ENCODE data around the gene NFKB1. TPM values are rescaled to one million over a fixed set of nuclear protein-coding genes. Genes with fewer than 3 reads are reported as not detected.

The NFKB1 gene
- total RNA-seq, 4 donors from 2014 or later, result 37.9 to 45.5 (median 43.4) TPM

DNA sequence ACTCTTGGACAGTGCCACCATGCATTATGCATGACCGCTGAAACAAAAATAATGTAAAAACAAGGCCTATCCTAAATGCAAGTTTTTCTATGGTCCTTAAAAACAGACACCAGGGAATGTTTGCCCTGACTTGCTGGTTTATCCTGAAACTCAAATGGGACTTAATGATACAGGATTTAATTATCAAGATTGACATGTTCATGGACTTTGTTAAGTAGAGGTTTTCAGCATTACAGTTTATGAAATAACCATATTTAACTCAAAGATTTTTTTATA is 1.3 kb downstream of the NFKB1 start:
- intact Hi-C loops (cut with DNase I; ENCODE audit: low total_unique reads), result loop anchor here (5.0 kb wide), 1 partner anchor 325 kb away; the partner anchor contains the start of gene UBE2D3
- no peak for TF ChIP-seq POLR2A (IDR thresholded peaks at IDR 0.05)
- TF ChIP-seq, protein P1, sequence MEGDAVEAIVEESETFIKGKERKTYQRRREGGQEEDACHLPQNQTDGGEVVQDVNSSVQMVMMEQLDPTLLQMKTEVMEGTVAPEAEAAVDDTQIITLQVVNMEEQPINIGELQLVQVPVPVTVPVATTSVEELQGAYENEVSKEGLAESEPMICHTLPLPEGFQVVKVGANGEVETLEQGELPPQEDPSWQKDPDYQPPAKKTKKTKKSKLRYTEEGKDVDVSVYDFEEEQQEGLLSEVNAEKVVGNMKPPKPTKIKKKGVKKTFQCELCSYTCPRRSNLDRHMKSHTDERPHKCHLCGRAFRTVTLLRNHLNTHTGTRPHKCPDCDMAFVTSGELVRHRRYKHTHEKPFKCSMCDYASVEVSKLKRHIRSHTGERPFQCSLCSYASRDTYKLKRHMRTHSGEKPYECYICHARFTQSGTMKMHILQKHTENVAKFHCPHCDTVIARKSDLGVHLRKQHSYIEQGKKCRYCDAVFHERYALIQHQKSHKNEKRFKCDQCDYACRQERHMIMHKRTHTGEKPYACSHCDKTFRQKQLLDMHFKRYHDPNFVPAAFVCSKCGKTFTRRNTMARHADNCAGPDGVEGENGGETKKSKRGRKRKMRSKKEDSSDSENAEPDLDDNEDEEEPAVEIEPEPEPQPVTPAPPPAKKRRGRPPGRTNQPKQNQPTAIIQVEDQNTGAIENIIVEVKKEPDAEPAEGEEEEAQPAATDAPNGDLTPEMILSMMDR (IDR thresholded peaks at IDR 0.05), result no peak
- WGBS, 2 donors, result 10 to 12% methylated on average over 1 of the region's 1 CpG
- no peak for DNase-seq (ENCODE audit: low spot score in 2 of 2)
- H3K4me3 ChIP-seq (ENCODE audit: low read depth, poor library complexity, severe bottlenecking), result no peak overlapping the region

DNA sequence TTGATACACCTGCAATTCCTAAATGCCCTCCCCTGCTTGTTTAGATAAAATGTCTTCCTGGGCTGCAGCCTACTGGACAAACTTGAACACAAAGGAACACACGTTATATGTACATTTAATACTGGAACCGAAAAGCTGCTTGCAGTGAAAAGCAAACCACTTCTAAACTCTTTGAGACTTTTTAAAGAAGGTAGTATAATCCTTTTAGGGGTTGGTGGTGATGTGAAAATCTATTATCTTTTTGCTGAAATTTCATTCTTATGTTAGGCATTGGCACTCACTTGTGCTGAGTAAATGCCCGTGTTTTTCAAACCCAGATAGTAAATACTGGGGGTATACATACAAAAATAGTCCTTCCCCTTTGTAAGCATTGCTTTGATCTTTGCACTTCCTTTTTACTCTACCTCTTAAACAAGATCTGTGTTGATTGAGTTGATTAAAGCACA is 2.2 kb downstream of the NFKB1 start:
- H3K4me3 ChIP-seq (ENCODE audit: low read depth, poor library complexity, severe bottlenecking), result no peak overlapping the region
- WGBS, 2 donors, result 22 to 26% methylated on average over 3 of the region's 3 CpGs
- DNase-seq (ENCODE audit: low spot score in 2 of 2), result no peak
- no peak for TF ChIP-seq POLR2A (IDR thresholded peaks at IDR 0.05)
- TF ChIP-seq, protein P1 (IDR thresholded peaks at IDR 0.05), result no peak
- intact Hi-C loops (cut with DNase I; ENCODE audit: low total_unique reads), result loop anchor here (5.0 kb wide), 1 partner anchor 324 kb away; the partner anchor contains the start of gene UBE2D3

DNA sequence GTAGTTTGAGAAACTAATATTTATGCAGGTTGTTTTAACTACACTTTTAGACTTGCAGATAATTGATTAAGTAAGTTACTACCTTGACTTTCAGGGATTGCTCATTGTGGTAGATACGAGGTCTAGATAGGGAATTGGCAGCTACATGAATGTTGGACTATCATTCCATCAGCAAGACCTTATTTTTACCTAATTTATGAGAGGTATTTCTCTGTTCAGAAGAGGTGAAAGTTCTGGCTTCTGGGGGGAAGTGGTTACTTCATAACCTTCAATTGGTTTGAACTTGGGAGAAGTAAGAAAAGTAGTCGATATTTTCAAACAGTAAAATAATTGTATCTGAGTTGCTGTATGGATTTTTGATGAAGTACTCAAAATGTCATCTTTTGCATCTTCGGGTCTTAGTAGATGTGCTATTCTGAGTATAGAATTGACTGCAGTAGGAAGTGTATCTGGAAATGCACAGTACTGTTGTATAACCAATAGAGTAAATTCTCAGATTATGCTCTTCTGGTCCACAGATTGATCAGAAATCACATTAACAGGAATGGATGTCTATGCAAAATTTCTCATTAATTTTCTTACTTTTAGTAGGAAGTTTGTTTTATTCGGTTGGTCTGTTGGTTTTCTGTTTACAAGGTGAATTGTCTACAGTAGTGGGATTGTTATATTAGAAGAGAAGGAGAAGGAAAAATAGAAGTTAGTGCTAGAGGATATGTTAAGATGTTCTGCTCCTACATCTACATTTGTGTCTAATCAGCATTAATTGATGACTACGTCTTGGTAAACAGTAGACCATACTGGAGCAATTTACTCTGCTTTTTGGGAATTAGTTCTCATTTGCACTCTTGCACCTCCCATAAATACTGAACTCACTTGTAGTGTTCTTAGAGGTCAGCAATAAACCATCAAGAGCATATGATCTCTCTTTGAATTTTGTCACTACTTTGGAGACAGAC is 3.0 kb downstream of the NFKB1 start:
- 45 to 55% methylated on average over 5 of the region's 5 CpGs for WGBS, 2 donors
- no peak for TF ChIP-seq POLR2A (IDR thresholded peaks at IDR 0.05)
- TF ChIP-seq, protein P1 (IDR thresholded peaks at IDR 0.05), result no peak
- no peak overlapping the region for H3K4me3 ChIP-seq (ENCODE audit: low read depth, poor library complexity, severe bottlenecking)
- intact Hi-C loops (cut with DNase I; ENCODE audit: low total_unique reads), result loop anchor here (5.0 kb wide), 1 partner anchor 323 kb away; the partner anchor contains the start of gene UBE2D3
- no peak for DNase-seq (ENCODE audit: low spot score in 2 of 2)

DNA sequence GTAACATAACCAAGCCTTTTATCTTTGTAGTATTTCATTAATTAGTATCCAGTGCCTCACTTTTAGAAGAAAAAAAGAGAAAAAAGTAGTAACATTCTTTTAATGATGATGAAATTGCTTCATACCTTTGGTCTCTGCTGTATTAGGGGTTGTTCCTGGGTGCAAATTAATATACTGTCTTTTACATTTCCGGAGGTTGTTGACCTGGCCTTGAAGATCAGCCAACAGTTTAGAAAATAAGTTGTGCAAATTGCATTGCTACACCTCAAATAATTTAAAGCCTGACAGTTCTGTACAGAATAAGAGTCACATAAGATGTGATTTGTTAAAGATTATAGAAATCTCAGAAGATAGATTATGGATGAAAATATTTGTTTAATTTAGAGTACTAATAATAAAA is 3.8 kb downstream of the NFKB1 start:
- no peak for TF ChIP-seq POLR2A (IDR thresholded peaks at IDR 0.05)
- TF ChIP-seq, protein P1 (IDR thresholded peaks at IDR 0.05), result no peak
- H3K4me3 ChIP-seq (ENCODE audit: low read depth, poor library complexity, severe bottlenecking), result no peak overlapping the region
- DNase-seq (ENCODE audit: low spot score in 2 of 2), result no peak
- 49% methylated on average over 1 of the region's 1 CpG for WGBS, 2 donors
- intact Hi-C loops (cut with DNase I; ENCODE audit: low total_unique reads), result loop anchor here (5.0 kb wide), 1 partner anchor 322 kb away; the partner anchor contains the start of gene UBE2D3

DNA sequence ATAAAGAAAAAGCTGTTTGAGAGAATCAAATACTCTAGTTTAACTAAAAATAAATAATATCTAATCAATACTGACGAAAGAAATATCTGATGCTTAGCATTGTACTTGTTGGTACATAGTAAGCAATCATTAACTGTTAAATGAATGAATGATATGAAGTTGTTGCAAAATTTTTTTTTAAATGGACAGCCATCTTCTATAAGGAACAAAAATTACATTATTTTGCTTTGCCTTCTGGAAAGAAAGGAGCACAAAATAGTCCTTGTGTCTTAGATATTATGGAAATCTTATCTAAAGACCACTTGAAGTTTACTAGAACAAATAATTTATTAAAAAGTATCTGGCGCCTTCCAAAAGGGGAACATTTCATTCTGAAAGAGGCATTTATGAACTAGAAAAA is 4.5 kb downstream of the NFKB1 start:
- intact Hi-C loops (cut with DNase I; ENCODE audit: low total_unique reads), result no loop called here
- no peak for DNase-seq (ENCODE audit: low spot score in 2 of 2)
- 85 to 90% methylated on average over 2 of the region's 2 CpGs for WGBS, 2 donors
- no peak overlapping the region for H3K4me3 ChIP-seq (ENCODE audit: low read depth, poor library complexity, severe bottlenecking)
- TF ChIP-seq POLR2A (IDR thresholded peaks at IDR 0.05), result no peak
- TF ChIP-seq, protein P1 (IDR thresholded peaks at IDR 0.05), result no peak
